ENCODE measurements around the gene TTC23.

TTC23 gene

DNA sequence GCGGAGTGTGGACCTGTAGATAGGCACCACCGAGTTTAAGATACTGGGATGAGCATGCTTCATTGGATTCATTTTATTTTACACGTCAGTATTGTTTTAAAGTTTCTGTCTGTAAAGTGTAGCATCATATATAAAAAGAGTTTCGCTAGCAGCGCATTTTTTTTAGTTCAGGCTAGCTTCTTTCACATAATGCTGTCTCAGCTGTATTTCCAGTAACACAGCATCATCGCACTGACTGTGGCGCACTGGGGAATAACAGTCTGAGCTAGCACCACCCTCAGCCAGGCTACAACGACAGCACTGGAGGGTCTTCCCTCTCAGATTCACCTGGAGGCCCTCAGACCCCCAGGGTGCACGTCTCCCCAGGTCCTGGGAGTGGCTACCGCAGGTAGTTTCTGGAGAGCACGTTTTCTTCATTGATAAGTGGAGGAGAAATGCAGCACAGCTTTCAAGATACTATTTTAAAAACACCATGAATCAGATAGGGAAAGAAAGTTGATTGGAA lies 115.0 kb downstream of the TTC23 start:
- Mint-ChIP-seq H3K4me1 (ENCODE audit: low read depth) (peaks cover 11% of the 10 kb centered on the region), H3K27me3 (no peaks in the 10 kb centered on the region), H3K9me3 (no peaks in the 10 kb centered on the region), H3K36me3 (ENCODE audit: low read depth) (no peaks in the 10 kb centered on the region), H3K27ac (no peak overlapping the region), H3K4me3 (no peak overlapping the region)

- Mint-ChIP-seq H3K4me3 (no peak overlapping the region), H3K27ac (no peak overlapping the region), H3K27me3 (no peaks in the 10 kb centered on the region), H3K36me3 (ENCODE audit: low read depth) (no peaks in the 10 kb centered on the region), H3K9me3 (no peaks in the 10 kb centered on the region), H3K4me1 (ENCODE audit: low read depth) (peaks cover 11% of the 10 kb centered on the region)
Measured at GRCh38 chr15:99132634-99133287, 116.6 kb downstream of the TTC23 start.

DNA sequence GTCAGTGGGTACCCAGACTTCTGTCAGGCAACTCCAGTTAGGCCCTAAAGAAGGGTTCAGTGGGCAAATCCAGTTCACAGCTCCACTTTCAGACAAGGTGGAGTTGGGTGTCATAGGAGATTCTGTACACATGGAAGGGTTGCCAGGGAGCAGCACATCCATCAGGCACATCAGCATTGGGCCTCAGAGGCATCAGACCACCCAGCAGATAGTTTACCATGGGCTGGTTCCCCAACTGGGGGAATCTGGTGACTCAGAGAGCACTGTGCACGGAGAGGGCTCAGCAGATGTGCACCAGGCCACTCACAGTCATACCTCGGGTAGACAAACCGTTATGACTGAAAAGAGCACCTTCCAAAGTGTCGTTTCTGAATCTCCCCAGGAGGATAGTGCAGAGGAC lies 117.3 kb downstream of the TTC23 start:
- Mint-ChIP-seq H3K9me3 (no peaks in the 10 kb centered on the region), H3K4me3 (no peak overlapping the region), H3K4me1 (ENCODE audit: low read depth) (peaks cover 11% of the 10 kb centered on the region), H3K27ac (no peak overlapping the region), H3K27me3 (no peaks in the 10 kb centered on the region), H3K36me3 (ENCODE audit: low read depth) (no peaks in the 10 kb centered on the region)

DNA sequence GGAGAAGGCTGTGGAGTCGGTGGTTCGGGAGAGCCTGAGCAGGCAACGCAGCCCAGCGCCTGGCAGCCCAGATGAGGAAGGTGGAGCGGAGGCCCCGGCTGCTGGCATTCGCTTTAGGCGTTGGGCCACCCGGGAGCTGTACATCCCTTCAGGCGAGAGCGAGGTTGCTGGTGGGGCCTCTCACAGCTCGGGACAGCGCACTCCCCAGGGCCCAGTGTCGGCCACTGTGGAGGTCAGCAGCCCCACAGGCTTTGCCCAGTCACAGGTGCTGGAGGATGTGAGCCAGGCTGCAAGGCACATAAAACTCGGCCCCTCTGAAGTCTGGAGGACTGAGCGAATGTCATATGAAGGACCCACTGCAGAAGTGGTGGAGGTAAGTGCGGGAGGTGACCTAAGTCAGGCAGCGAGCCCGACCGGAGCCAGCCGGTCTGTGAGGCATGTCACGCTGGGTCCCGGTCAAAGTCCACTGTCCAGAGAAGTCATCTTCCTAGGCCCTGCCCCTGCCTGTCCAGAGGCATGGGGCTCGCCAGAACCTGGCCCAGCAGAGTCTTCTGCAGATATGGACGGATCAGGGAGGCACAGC lies 117.8 kb downstream of the TTC23 start:
- peaks cover 11% of the 10 kb centered on the region for H3K4me1 Mint-ChIP-seq (ENCODE audit: low read depth)
- no peaks in the 10 kb centered on the region for H3K9me3 Mint-ChIP-seq
- no peaks in the 10 kb centered on the region for H3K27me3 Mint-ChIP-seq
- no peak overlapping the region for H3K4me3 Mint-ChIP-seq
- H3K36me3 Mint-ChIP-seq (ENCODE audit: low read depth): no peaks in the 10 kb centered on the region
- no peak overlapping the region for H3K27ac Mint-ChIP-seq

- no peaks in the 10 kb centered on the region for H3K27me3 Mint-ChIP-seq
- H3K4me1 Mint-ChIP-seq (ENCODE audit: low read depth): peaks cover 11% of the 10 kb centered on the region
- H3K36me3 Mint-ChIP-seq (ENCODE audit: low read depth): no peaks in the 10 kb centered on the region
- H3K9me3 Mint-ChIP-seq: no peaks in the 10 kb centered on the region
- H3K4me3 Mint-ChIP-seq: no peak overlapping the region
- peak overlapping the region; percentile 43 for H3K27ac Mint-ChIP-seq
Measured at GRCh38 chr15:99130765-99131440, 118.5 kb downstream of the TTC23 start.

- no peak overlapping the region for H3K4me3 Mint-ChIP-seq
Measured at GRCh38 chr15:99130314-99130713, 119.1 kb downstream of the TTC23 start.

GRCh38 chr15:99129644-99130043 lies 119.7 kb downstream of the TTC23 start:
- no peak overlapping the region for H3K27ac Mint-ChIP-seq
- H3K9me3 Mint-ChIP-seq: no peaks in the 10 kb centered on the region
- no peak overlapping the region for H3K4me3 Mint-ChIP-seq
- no peaks in the 10 kb centered on the region for H3K27me3 Mint-ChIP-seq
- H3K36me3 Mint-ChIP-seq (ENCODE audit: low read depth): no peaks in the 10 kb centered on the region
- H3K4me1 Mint-ChIP-seq (ENCODE audit: low read depth): peaks cover 11% of the 10 kb centered on the region

More at GRCh38 chr15:99130314-99130713, 119.1 kb downstream of the TTC23 start:
- no peaks in the 10 kb centered on the region for H3K9me3 Mint-ChIP-seq
- H3K27me3 Mint-ChIP-seq: no peaks in the 10 kb centered on the region
- H3K4me1 Mint-ChIP-seq (ENCODE audit: low read depth): peaks cover 11% of the 10 kb centered on the region
- peak overlapping the region; percentile 43 for H3K27ac Mint-ChIP-seq
- H3K36me3 Mint-ChIP-seq (ENCODE audit: low read depth): no peaks in the 10 kb centered on the region

DNA sequence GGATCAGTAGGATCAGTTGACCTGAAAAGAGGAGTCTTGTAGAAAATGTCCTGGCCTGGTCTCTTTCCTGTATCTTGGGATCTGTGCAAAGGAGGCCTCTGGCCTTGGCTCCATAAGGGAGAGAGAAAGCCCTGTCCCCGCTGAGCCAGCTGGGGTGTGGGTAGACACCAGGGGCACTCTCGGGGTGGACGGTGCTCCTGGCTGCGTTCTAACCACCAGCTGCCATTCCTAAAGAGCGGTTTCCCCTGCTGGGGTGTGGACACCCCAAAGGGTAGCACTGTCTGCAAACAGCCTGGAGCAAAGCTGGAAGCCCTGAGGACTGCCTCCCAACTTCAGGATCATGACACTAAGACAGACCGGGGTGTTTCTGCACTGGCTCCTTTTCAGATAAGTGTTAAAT lies 121.0 kb downstream of the TTC23 start:
- Mint-ChIP-seq H3K36me3 (ENCODE audit: low read depth) (no peaks in the 10 kb centered on the region), H3K27me3 (no peaks in the 10 kb centered on the region), H3K4me1 (ENCODE audit: low read depth) (peaks cover 11% of the 10 kb centered on the region), H3K4me3 (no peak overlapping the region), H3K27ac (no peak overlapping the region), H3K9me3 (no peaks in the 10 kb centered on the region)

DNA sequence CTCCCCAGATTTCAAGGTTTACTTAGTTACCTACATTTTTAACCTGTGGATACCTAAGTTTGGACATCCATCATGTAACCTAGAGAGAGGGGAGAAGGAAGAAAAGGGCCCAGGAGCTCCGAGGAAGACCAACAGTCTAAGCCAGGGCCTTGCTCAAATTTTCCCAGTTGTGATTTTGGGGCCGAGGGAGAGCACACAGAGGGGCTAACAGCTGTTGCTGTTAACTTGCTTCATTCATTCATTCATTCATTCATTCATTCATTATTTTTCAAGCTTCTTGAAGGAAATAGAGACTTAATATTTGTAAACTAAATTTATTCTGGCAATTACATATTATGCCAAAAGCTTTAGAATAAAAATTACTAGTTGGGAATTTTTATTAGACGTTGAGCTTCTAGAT lies 121.6 kb downstream of the TTC23 start:
- H3K36me3 Mint-ChIP-seq (ENCODE audit: low read depth): no peaks in the 10 kb centered on the region
- no peak overlapping the region for H3K27ac Mint-ChIP-seq
- H3K4me3 Mint-ChIP-seq: no peak overlapping the region
- no peaks in the 10 kb centered on the region for H3K27me3 Mint-ChIP-seq
- no peaks in the 10 kb centered on the region for H3K9me3 Mint-ChIP-seq
- peaks cover 11% of the 10 kb centered on the region for H3K4me1 Mint-ChIP-seq (ENCODE audit: low read depth)

DNA sequence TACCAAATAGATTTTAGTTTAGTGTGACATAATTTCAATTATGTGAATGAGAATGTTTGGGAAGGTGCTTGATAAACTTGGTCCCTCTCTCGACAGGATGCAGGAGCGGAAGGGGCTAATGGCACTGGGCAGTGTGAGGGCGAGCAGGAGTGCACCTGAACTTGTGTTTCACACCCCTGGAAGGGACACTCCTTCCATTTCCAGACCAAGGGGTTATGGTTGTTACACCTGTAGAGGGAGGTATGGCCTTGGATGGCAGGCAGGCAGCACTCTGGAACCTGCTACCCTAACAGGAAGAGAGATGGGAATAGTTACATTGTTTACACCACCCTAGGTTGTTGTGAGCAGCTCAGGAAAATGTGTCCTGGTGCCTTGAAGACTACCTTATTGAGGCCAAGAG lies 122.5 kb downstream of the TTC23 start:
- H3K4me1 Mint-ChIP-seq (ENCODE audit: low read depth): peaks cover 11% of the 10 kb centered on the region
- H3K4me3 Mint-ChIP-seq: no peak overlapping the region
- H3K27me3 Mint-ChIP-seq: no peaks in the 10 kb centered on the region
- H3K27ac Mint-ChIP-seq: no peak overlapping the region
- no peaks in the 10 kb centered on the region for H3K36me3 Mint-ChIP-seq (ENCODE audit: low read depth)
- H3K9me3 Mint-ChIP-seq: no peaks in the 10 kb centered on the region

- Mint-ChIP-seq H3K36me3 (ENCODE audit: low read depth) (no peaks in the 10 kb centered on the region), H3K27me3 (no peaks in the 10 kb centered on the region), H3K27ac (no peak overlapping the region)
Measured at GRCh38 chr15:99126131-99126588, 123.2 kb downstream of the TTC23 start.

DNA sequence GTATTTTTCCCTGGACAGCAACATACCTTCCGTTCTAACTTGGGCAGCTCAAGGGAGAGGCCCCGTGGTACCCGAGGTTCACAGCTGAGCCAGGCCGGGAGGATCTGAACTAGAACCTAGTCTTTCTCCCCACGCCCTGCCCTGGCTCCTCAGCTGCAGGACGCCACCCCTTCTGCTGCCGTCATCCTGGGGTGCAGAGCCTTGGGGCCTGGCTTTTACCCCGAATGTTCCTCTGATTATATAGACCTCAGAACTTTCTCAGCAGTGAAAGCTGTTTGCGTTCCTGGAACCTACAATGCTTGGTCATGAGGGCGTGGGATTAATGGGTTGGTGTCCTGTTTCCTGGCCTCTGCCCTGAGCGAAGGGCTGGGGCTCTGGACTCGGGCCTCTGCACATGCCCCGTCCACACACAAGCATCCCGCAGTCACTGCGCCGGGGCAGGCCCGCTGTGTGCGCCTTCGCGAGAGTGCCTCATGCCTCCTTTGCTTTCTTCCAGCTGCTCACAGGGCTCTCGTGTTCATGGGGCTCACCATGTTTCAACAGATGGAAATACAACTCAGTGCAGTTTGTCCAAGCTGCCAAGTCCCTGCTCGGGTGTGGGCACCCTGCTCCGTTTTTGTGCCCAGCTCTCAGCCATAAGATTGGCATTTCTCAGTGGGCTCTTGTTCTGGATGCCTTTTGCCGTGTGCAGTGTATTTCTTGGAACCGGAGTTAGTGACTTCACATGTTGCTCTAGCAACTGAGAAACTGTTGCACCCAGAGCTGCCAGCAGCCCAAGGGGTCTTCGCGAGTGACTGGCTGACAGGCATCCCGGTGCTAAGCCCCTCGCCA lies 124.1 kb downstream of the TTC23 start:
- Mint-ChIP-seq H3K36me3 (ENCODE audit: low read depth) (no peaks in the 10 kb centered on the region), H3K4me1 (ENCODE audit: low read depth) (peaks cover 5% of the 10 kb centered on the region), H3K4me3 (no peak overlapping the region), H3K9me3 (no peaks in the 10 kb centered on the region), H3K27ac (no peak overlapping the region), H3K27me3 (no peaks in the 10 kb centered on the region)

More at GRCh38 chr15:99126131-99126588, 123.2 kb downstream of the TTC23 start:
- no peak overlapping the region for H3K4me3 Mint-ChIP-seq
- H3K4me1 Mint-ChIP-seq (ENCODE audit: low read depth): peaks cover 11% of the 10 kb centered on the region
- H3K9me3 Mint-ChIP-seq: no peaks in the 10 kb centered on the region

GRCh38 chr15:99124641-99125040 lies 124.7 kb downstream of the TTC23 start:
- no peak overlapping the region for H3K27ac Mint-ChIP-seq
- H3K9me3 Mint-ChIP-seq: no peaks in the 10 kb centered on the region
- no peaks in the 10 kb centered on the region for H3K36me3 Mint-ChIP-seq (ENCODE audit: low read depth)
- no peaks in the 10 kb centered on the region for H3K27me3 Mint-ChIP-seq
- no peak overlapping the region for H3K4me3 Mint-ChIP-seq
- H3K4me1 Mint-ChIP-seq (ENCODE audit: low read depth): peaks cover under 1% of the 10 kb centered on the region

DNA sequence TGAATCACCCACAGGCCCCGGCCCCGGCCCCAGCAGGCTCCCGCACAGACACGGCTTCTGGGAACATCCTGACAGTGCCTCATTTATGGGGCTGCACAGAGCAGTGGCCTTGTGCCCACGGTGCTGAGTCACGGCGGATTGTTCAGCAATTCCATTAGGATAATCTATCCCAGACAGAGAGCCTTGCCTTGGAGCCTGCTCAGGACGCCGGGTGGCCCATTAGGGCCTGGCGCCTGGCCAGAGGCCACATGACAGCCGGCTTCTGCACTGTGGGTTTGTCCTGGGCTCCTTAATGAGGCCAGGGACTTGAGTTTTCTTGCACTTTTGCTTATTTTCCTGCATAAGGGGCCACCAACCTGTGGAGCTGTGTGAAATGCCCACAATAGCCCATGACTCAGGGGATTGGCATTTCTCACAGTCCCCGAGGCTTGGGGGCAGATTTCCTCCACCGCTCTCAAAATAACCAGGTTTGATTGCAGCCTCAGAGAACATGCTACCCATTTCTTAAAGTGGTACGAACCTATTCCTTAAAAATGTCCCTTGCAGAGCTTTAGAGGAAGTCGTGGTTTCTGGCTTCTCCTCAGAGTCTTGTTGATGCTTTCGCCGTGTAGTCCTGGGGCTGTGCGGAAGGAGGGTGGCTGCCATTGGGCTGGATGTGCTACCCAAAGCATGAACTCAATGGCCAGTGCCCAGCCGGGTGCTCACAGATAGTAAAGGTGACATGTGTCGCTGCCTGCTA lies 125.5 kb downstream of the TTC23 start:
- Mint-ChIP-seq H3K9me3 (no peaks in the 10 kb centered on the region), H3K4me1 (ENCODE audit: low read depth) (no peaks in the 10 kb centered on the region), H3K36me3 (ENCODE audit: low read depth) (no peaks in the 10 kb centered on the region), H3K4me3 (no peak overlapping the region), H3K27me3 (no peaks in the 10 kb centered on the region), H3K27ac (no peak overlapping the region)
